Epidermal melanocyte (primary cell): ENCODE results near the gene PLXND1.
A peak's percentile ranks its signal among the peaks of the same experiment; 100 is the strongest.
"Not testable (repeated sequence)": the region's sequence is repeated elsewhere in the genome, so short reads cannot be mapped to it uniquely, and the experiment has no call there.

Source experiments
- DNase-seq: peaks from one replicate; pipeline ENCODE4 v3.0.0; 2011; ENCODE audit warnings: low spot score; ENCODE audit not compliant: insufficient read length

PLXND1 gene

GRCh38 chr3:129614435-129614834 is 8.0 kb upstream of the PLXND1 start:
- no peak for DNase-seq

- DNase-seq, result no peak
Observed at GRCh38 chr3:129613367-129613740, 6.9 kb upstream of the PLXND1 start.

GRCh38 chr3:129612534-129613366 is 6.3 kb upstream of the PLXND1 start:
- DNase-seq, result no peak

GRCh38 chr3:129611812-129612533 is 5.5 kb upstream of the PLXND1 start:
- peak; percentile 70 for DNase-seq

- DNase-seq, result no peak
Observed at GRCh38 chr3:129611446-129611800, 4.9 kb upstream of the PLXND1 start.

- not testable (repeated sequence) for DNase-seq
Observed at GRCh38 chr3:129610794-129611445, 4.4 kb upstream of the PLXND1 start.

GRCh38 chr3:129610276-129610675 is 3.8 kb upstream of the PLXND1 start:
- DNase-seq, result no peak

- no peak for DNase-seq
Observed at GRCh38 chr3:129609591-129610182, 3.2 kb upstream of the PLXND1 start.

GRCh38 chr3:129608936-129609590 is 2.6 kb upstream of the PLXND1 start:
- no peak for DNase-seq

GRCh38 chr3:129608087-129608935 is 1.8 kb upstream of the PLXND1 start:
- DNase-seq, result no peak

- DNase-seq, result no peak
Observed at GRCh38 chr3:129607391-129608068, 1.1 kb upstream of the PLXND1 start.

- peak; percentile 46 for DNase-seq
Observed at GRCh38 chr3:129605922-129606635, 397 bp downstream of the PLXND1 start.

GRCh38 chr3:129605203-129605921 is 1.1 kb downstream of the PLXND1 start:
- no peak for DNase-seq

GRCh38 chr3:129604767-129605166 is 1.7 kb downstream of the PLXND1 start:
- no peak for DNase-seq

GRCh38 chr3:129603991-129604749 is 2.3 kb downstream of the PLXND1 start:
- DNase-seq, result no peak

GRCh38 chr3:129603561-129603942 is 2.9 kb downstream of the PLXND1 start:
- DNase-seq, result no peak

- DNase-seq, result no peak
Observed at GRCh38 chr3:129602730-129603560, 3.5 kb downstream of the PLXND1 start.
